ENCODE measurements around the gene GCK.
A peak's percentile ranks its signal among the peaks of the same experiment; 100 is the strongest.
"Not testable (repeated sequence)": the region's sequence is repeated elsewhere in the genome, so short reads cannot be mapped to it uniquely, and the experiment has no call there.

Gene GCK

DNA sequence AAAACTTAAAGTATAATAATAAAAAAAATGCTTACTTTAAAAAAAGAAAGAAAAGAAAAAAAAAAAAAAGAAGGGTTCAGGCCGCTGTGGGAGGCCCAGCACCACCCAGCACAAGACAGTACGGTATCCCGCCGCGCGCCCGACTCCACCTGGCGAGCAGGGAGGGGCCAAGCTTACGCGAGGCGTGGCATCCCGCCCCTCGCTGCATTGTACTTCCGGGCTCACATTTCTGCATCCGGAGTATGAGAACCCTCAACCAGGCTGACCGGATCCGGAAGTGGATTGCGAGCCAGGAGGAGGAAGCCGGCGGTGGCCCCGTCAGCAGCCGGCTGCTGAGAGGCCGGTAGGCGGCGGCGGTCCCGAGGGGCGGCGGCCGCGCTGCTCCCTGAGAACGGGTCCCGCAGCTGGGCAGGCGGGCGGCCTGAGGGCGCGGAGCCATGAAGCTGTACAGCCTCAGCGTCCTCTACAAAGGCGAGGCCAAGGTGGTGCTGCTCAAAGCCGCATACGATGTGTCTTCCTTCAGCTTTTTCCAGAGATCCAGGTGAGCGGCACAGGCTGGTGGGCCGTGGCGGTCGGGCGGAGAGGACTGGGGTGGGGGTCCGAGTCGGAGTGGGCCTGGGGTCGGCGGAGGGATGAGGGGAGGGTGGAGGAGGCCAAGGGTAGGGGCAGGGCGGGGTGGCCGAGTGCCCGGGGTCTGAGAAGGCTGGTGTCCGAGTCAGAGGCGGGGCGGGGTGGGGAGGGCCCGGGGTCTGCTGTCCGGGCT is 11.6 kb upstream of the GCK start, which contains the start of gene YKT6:
TSS of gene YKT6 (plus strand) at position 280 of the 763 bp plus-strand sequence. CDS start at position 438, 158 bp downstream.
- peak; percentile 79 to 92 (median 88) for DNase-seq

DNA sequence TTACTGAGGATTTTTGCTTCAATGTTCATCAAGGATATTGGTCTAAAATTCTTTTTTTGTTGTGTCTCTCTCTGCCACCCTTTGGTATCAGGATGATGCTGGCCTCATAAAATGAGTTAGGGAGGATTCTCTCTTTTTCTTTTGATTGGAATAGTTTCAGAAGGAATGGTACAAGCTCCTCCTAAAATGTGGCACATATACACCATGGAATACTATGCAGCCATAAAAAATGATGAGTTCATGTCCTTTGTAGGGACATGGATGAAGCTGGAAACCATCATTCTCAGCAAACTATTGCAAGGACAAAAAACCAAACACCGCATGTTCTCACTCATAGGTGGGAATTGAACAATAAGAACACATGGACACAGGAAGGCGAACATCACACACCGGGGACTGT is 10.9 kb upstream of the GCK start:
- DNase-seq: not testable (repeated sequence)

DNA sequence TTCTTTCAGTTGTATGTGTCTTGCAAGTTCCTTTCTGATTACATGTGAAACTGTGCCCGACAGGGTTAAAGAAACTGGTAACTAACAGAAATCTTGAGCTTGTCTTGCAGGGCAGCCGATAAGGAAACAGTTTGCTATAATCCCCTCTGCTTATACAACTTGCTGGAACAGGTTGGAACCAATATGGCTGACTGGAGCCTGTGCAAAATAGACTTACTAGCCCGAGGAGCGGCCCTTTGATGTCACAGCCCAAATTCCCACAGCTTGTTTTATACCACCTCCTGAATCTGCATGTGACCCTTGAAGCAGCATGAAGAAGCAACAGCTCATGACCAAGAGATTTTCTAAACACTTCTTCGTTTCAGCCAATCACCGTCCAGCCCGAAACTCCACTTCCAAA is 8.2 kb upstream of the GCK start:
- DNase-seq: no peak

DNA sequence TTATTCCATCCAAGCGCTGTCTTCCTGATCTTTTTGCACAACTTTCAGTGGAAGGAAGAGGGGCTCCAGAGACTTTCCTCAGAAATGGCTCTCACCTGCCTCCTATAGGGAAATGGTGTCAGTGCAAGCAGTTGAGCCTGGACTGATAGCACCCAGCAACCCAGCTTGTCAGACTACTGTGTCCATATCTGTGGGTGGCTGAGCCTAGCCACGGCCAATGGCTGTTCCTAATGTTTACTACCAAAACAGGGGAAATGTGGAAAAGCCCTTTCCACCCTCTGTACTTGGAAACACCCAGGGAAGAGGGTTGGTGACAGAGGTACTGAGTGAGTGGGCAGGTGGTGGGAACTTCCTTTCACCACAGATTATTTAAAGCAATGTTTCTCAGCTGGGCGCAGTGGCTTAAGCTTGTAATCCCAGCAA is 7.2 kb upstream of the GCK start:
- DNase-seq: no peak

DNA sequence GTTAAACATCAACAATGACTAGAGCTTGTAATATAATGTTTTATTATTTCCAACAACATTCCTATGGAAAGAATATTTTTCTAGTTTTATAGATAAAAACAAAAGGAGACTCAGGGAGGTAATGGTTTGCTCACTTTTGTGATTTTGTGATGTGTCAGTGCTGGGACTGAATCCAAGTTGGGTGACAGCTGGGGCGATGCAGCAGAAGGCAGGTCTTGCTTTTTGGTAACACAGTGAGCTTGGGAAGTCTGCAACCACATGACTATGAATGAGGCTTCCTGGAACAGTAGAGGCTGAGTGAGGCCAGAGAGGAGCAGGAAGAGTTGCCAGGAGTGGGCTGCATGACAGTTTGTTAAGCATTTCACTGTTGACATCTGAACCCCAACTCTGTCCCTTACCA is 6.7 kb upstream of the GCK start:
- no peak for DNase-seq

DNA sequence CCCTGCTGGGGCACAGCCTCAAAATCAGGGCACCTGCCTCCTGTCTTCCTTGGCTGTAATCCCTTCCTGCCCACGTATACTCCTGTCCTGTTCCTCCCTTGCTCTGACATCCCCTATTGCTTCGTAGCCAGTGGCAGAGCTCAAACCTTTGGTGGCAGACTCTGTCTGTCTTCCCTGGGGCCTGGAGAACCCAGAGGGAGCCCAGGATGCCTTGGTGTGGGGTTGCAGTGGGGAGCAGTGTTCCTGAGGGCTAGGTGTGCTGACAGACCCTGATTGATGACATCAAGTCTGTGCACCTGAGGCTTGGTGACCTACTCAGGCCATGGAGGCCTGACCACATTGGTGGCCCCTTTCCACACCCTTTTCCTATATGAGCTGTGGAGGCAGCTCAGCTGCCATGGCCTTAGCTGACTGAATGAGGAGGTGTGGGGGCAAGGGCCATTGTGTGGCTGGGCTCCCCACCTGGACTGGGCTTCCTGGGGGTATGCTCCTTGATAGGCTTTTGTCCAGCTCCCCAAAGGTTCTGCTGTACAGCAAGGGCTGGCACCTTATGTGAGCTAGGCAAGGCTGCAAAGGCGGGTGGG is 5.4 kb upstream of the GCK start:
- no peak for DNase-seq

DNA sequence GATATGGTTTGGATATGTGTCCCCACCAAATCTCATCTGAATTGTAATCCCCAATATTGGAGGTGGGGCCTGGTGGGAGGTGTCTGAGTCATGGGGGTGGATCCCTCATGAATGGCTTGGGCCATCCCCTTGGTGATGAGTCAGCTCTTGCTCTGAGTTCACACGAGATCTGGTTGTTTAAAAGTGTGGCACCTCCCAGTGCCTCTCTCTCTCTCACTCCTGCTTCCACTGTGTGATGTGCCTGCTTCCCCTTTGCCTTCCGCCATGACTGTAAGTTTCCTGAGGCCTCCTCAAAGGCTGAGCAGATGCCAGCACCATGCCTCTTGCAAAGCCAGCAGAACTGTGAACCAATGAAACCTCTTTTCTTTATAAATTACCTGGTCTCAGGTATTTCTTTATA is 4.8 kb upstream of the GCK start:
- no peak for DNase-seq

DNA sequence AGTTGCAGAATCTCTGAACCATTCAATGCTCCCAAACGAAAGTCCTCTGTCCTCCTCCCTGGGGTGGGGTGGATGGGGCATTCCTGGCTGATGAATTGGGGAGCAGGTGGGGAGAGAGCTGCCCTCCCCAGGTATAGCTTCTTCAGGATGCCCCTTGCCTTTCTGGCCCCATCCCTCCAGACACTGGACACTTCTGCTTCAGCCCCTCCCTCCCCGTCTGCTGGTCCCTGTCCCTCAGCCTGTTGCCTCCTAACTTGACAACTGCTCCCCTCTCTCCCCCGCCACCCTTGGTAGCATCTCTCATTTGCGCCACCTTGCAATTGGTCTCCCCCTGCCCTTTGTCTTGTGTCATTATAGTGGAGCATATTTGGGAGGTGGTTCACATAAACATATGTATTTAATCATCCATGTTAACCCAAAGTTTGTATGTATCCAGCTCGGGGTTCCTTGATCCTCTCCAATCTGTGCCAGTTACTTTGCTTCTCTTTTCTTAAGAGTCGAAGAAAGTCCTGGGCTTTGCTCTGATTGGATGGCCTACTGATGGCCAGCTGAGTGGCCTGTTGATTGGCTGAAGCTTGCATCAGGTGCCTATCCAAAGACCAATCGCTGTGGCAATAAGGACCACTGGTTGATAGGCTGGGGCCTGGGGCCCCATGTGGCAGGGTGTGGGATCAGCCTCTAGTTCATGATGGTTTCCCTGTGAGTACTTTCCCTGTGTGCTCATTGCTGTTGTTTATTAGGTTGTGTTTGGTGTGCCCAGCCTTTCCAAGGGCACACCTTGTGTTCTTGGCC is 4.0 kb upstream of the GCK start:
- DNase-seq: no peak

DNA sequence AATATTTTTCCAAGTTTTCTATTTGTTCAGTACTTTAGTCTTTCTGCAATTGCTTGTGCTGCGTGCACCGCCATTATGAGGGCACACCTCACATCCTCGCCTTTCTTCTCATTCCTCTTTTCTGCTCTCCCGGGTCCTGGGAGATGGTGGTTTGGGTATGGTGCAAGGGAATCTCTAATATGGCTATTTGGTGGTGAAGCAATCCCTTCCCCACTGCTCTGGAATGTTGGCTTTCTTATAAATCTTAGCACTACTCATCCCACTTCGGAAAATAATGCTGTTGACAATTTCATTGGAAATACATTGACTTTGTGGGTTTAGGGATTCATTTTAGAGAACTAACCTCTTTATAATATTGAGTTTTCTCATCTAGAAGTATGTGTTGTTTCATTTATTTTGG is 1.9 kb upstream of the GCK start:
- no peak for DNase-seq

DNA sequence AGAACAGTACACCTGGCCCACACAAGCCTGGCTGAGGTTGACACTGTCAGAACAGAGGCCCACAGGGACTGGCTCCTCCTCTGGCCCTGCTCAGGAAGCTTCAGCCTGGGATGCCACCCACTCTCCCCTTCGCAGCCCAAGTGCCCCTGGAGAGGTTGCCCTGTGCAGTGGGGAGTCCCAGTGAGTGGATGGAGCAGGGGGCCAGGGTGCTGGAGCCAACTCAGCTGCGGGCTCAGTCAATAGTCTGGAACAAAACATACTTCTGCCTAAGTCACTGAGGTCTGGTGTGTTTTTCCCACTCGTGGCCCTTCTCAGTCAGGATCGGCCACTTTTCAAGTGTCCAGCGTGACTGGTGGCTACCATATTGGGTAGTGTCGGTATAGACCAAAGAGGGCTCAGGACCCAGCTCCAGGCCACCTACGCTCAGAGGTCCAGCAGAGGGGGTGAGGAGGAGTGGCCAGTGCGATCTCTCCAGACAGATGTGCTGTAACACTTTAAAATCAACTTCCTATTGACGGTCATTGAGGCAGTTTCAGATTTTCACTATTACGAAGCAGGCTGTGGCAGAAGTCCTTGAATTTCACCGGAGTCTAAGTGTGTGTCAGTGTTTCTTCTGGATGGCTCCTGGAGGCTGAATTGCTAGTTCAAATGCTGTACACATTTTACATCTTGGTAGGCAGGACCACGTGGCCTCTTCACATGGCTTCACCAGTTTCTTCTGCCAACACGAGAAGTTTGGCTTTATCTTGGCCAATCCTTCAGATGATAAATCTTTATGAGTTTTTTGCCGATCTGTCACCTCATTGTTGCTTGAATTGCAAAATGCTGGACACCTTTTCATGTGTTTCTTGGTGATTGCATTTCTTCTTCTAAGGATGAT is 994 bp upstream of the GCK start:
- no peak for DNase-seq

DNA sequence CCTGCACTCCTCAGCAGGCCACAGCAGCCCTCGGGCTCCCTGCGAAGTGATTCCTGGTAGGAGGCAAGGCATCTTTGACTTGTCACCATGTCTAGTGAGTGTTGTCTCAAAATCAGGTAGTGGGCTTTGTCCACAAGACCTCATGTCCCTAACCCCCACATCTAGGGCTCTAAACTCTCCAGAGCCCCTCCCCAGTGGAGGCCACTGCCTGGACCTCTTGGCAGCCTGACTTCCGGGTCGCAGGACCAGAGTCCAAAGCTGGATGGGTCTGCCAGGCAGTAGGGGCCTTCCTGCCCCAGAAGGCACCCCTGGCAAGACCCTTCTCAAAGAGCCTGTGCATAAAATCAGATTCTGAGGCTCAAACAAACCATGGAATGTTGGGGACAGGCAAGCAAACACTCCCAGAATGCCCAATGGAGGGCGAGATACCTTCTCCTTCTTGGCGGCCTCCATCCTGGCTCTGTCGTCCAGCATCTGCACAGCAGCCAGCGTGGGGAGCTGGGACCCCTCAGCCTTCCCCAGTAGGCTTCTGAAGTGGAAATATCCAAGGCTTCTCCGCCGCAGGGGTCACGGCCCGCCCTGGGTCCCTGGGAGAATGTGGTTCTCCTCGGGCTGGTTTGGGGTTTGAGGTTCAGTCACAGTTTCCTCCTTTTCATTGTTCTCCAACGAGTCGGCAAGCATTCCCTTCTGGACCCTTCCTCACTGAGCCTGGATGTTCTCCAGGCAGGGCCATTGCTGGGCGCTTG is 586 bp downstream of the GCK start:
- DNase-seq: no peak

DNA sequence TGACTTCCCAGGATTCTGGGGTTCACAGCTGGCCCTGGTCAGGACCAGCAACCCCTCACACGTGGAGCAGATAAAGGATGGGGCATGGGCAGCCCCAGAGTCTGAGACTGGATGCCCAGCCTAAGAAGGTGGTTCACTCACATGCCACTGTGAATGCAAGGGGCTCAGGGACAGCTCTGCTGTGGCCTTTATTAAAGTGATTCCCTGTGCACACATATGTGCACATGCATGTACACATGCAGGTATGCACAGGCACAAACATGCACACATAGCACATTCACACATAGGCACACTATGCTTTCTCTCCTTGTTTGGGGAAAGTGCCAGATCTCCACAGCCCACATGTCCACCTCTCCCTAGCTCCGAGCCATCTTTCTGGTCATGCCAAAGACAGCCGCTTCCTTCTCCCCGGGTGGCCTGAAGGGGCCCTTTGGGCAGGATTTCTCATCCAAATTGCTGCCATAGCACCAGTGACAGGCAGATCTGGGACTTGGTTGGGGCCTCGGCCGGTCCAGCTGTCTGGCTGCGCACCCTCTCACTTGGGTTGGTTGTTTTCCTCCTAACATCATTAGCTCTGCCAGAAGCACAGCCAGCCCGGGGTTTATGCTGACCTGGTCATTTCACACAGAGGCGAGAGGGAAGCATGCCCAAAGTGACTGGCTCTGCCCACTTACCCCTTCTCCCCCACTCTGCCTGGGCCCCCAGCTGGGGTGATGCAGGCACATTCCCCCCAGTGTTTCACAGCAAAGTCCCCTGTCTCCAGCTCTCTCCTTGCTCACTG is 1.4 kb downstream of the GCK start:
- DNase-seq: no peak

DNA sequence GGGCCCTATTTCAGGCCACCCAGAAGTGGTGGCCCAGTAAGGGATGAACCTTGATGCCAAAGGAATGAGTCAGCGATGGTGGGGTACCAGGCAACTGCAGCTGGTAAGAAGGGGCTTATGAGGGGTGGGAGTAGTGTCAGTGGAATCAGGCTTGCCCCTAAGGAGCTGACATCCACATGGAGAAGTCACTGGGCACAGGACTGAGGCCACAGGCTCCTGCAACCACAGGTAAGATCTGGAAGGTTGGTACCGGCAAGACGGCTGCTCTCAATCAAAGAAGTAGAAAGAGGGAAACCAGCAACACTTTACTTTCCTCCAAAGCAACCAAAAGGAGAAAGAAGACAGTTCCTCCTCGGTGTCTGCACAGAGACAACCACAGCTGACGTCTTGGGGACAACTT is 2.5 kb downstream of the GCK start:
- DNase-seq: no peak

DNA sequence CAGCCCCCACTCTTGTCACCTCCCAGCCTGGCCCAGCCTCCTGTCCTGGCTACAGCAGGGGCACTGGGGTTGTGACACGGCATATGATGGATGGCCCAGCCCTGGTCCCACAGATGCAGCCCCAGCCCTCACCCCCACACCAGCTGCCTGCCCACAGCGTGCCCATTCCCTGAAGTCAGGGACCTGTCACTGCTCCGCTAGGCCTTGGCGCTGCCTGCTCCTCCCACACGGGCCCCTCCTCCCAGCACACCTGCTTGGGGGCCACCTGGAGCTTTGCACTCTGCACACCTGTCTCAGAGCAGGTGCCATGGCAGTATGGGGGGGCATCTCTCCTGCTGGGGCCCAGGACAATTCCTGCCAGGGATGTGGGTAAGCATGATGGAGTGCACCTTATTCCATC is 3.5 kb downstream of the GCK start:
- DNase-seq: no peak

DNA sequence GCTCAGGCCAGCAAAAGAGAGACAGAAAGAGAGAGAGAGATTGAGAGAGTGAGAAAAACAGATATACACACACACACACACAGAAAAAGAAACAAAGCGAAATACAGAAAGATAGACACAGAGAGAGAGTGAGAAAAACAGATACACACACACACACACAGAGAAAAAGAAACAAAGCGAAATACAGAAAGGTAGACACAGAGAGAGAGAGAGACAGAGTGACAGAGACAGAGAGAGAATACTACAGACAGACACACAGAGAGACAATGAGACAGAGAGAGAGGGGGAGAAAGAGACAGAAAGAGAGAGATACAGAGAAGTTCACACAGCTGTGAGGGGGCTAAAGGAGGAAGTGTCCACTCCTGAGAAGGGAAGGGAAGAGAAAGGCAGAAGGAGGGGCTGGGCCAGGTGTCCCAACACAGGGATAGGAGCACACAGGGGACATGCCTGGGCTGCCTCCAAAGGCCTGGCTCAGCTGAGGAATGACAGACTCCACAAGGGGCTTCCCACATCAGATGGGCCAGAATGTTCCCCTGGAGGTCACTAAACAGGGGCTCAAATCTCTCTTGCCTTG is 4.3 kb downstream of the GCK start:
- DNase-seq: no peak

DNA sequence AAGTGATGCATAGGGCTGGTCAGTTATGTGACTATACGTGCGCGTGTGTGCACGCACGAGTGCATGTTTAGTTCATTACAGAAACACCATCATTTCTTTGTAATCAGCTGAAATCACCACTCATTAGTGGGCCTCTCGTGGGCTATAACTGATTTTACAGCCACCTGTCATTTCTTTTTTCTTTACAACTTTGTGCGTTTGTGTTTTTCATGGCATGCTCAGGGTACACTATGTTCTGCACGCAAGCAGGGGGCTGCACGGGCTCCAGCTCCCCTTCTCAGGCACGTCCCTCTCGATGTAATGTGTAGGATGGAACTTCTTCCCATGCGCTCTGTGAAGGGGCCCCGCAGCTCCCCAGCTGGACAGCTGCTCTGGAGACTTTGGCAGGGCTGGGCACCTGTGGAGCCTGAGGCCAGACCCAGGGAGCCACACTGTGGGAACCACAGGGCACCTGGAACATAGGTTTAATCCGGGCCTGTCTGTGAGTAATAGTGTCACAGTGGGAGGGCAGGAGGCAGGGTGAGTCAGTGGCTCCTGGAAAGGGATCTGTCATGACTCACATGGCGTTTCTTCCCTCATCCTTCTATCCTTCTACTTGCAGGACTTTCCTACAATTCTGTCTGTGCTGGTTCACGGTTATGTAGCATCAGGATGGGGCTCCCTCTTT is 4.9 kb downstream of the GCK start:
- no peak for DNase-seq

DNA sequence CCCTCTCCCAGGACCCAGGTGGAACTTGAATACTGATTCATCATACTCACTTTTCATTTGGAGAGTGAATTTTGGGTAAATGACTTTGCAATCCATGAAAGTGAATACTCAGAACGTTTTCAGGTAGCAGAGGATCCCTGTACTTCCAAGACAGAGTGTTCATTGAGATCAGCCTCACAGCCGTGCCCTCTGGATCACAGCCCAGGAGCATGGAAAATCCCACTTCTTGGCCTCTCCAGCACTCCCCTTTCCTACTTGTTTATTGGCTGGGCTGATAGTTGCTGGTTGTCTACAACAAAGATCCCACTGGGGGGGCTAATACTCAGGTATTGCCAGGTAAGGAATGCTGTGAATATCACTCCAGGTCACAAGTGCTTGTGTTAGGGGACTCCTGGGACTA is 5.9 kb downstream of the GCK start:
- no peak for DNase-seq

DNA sequence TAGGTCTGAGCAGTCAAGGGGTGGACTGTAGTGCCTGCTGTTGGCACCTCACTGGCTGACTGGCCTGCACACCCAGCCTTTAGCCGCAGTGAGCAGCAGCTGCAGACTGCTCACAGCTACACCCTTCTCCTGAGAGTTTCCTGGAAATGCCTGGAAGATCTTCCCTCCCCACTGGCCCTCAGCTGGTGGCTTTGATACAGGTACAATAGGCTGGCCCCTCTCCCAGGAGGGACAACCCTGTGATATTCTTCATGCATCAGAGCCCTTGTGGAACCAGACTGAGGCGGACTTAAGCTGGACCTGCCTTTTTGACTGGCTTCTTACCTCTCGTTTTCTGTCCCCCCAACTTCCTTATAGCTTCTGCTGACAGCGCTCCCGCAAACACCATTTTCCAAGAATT is 6.4 kb downstream of the GCK start:
- no peak for DNase-seq

DNA sequence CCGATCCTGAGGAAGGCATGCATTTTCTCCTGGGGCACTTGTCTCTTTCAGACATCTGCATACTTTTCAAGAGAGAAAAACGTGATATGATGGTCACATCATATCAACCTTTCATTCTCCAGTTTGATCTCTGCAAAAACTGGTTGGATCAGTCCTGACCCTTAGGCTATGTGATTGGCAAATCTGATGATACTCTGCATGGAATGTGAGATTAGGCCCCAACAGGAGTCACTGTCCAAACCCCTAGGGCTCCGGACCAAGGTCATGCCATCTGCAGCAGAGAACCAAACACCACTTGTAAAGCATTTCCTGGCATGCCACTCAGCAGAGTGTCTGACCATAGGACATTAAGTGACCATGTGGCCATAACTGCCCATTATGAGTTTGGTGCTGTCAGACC is 8.6 kb downstream of the GCK start:
- no peak for DNase-seq

DNA sequence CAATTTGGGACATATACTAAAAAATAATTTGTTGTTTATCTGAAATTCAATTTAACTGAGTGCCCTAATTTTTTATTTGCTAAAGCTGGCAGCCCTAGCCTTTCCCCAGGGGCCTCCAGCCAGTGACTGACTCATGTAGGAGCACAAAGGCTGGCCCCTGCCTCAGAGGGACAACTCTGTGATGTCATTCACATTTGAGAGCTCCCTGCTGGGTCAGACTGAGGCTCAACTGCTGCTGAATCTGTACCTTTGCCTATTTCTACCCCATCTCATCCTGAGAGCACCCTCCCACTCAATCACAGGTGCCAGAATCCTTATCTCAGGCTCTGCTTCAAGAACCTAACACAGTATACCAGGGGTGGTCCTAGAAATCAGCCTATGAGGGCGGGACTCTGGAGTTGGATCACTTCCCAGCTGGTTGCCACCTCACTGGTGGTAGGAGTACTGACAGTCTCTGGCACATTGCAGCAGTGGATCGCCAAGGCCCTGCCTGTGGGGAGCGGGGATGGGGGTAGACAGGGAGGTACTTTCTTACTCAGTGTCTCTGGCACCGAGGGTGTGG is 11.6 kb downstream of the GCK start:
- no peak for DNase-seq
